ENCODE data around the gene TMEM131L.
"Not testable (repeated sequence)": the region's sequence is repeated elsewhere in the genome, so short reads cannot be mapped to it uniquely, and the experiment has no call there.

Gene TMEM131L

DNA sequence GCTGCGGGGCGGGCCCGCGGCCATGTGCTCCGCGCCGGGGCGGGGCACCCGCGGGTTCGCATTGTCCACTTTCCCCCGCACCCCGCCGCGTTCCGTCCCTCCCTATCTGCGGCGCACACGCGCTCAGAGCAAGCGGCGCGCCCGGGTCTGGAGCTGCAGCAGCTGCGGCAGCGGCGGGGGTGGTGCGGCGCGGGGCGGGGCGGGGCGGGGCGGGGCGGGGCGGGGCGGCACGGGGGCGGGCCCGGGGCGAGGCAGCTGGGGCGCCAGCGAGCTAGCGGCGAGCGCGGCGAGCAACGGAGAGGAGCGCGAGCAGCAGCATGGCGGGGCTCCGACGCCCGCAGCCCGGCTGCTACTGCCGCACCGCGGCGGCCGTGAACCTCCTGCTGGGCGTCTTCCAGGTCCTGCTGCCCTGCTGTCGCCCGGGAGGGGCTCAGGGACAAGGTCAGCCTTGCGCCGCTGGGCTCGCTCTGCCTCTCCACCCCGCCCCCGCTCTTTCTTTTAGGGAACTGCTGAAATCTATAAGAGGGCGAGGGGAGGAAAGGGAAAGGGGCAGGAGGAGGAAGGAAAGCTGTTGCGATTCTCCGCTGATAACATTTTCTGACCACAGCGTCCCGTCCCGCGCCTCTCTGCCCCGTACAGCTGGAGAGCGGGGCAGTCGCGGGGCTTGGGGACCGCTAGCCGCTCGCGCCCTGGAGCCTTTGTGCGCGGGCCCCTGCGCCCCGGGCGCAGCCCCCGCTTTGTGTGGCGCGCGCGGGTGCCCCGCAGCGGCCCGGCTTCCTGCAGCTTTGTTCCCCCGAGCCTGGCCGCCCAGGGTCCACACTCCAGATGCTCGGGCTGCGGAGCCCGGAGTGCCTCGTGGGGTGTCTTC is at the start of gene TMEM131L:
TMEM131L (plus strand) TSS at position 280 of the 868 bp plus-strand sequence; CDS start at position 318, 38 bp downstream.
- DNase-seq (ENCODE audit: low spot score), result peak; percentile 95

DNA sequence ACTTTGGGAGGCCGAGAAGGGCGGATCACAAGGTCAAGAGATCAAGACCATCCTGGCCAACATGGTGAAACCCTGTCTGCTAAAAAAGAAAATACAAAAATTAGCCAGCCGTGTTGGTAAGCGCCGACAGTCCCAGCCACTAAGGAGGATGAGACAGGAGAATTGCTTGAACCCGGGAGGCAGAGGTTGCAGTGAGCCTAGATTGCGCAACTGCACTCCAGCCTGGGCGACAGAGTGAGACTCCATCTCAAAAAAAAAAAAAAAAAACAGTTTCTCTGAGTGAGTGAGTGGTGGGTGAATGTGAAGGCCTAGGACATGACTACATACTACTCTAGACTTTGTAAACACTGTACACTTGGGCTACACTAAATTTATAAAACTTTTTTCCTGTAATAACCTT is 49.7 kb upstream of the TMEM131L start:
- DNase-seq (ENCODE audit: low spot score), result not testable (repeated sequence)

DNA sequence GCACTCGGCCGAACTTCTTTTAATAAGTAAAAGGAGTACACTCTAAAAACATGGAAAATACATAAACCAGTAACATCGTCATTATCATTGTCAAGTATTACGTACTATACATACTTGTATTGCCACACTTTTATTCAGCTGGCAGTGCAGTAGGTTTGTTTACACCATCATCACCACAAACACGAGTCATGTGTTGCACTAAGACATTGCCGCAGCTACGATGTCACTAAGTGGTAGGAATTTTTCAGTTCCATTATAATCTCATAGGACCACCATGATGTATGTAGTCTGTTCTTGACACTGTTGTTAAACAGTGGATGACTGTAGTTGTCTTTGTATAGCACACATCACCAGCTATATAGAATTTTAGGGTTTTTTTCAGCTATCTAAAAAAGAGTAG is 48.0 kb upstream of the TMEM131L start:
- no peak for DNase-seq (ENCODE audit: low spot score)

GRCh38 chr4:153418558-153418957 is 47.6 kb upstream of the TMEM131L start:
- DNase-seq (ENCODE audit: low spot score), result no peak

DNA sequence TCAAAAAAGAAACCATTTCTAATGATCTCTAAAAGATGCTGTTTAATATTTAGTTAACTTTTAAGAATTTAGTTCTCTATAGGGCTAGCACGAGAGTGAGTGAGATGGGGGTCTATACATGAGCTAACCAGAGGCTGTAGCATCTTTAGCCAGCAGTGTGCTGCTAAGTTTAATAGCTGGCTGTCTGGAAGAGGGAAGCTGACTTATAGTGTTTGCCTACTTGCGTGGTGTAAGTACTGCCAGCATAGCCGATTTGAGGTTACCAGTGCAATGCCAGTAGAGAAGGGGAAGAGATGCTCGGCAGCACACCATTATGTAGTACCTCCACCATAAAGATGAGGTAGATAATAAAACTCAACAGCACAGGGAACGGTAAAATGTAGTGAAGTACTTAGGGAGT is 47.1 kb upstream of the TMEM131L start:
- no peak for DNase-seq (ENCODE audit: low spot score)

DNA sequence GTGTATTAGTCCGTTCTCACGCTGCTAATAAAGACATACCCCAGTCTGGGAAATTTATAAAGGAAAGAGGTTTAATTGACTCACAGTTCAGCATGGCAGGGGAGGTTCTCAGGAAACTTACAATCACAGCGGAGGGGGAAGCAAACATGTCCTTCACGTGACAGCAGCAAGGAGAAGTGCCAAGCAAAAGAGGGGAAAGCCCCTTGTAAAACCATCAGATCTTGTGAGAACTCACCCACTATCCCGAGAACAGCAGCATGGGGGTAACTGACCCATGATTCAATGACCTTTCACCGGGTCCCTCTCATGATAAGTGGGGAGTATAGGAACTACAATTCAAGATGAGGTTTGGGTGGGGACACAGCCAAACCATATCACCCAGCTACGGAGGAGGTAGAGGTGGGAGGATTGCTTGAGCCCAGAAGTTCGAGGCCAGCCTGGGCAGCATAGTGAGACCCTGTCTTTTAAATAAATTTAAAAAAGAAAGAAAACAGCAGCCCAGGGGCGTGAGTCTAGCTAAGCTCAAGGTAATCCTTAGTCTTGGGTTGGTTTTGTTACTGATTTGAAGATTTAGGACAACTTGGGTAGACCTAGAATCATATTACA is 46.4 kb upstream of the TMEM131L start:
- DNase-seq (ENCODE audit: low spot score), result no peak

DNA sequence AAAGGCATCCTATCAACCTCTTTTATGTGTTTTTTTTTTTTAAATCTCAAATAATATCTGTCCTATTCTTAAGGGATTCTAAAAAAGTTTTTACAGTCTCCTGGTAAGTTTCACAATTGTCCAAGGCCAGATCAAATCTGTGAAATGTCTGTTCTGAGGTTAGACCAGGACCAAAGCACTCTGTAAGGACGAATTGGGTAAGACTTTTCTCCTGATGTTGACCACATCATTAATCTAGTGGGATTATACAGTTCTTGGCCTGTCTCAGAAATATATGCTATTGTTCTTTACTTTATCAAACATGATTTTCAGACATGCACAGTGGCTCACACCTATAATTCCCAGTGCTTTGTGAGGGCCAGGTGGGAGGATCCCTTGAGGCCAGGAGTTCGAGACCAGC is 45.8 kb upstream of the TMEM131L start:
- no peak for DNase-seq (ENCODE audit: low spot score)

DNA sequence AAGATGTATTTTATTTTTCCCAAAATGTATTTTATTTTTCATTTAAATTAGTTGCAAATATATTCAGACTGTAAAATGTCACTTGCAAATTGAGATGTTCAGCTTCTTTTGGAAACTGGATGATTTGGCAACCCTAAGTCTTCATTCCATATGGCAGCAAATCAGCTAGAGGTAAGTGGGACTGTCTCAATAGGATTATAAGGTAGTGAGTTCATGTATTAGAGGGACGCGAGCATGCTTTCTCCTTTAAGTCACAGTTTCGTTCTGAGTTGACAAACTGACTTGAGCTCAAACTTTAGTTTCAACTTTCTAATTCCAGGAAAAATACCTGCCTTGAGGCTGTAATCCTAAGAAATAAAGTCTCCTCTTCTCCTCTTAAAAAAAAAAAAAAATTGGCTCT is 44.2 kb upstream of the TMEM131L start:
- no peak for DNase-seq (ENCODE audit: low spot score)

GRCh38 chr4:153426207-153426885 is 39.8 kb upstream of the TMEM131L start:
- DNase-seq (ENCODE audit: low spot score), result no peak

GRCh38 chr4:153427363-153428071 is 38.6 kb upstream of the TMEM131L start:
- no peak for DNase-seq (ENCODE audit: low spot score)

DNA sequence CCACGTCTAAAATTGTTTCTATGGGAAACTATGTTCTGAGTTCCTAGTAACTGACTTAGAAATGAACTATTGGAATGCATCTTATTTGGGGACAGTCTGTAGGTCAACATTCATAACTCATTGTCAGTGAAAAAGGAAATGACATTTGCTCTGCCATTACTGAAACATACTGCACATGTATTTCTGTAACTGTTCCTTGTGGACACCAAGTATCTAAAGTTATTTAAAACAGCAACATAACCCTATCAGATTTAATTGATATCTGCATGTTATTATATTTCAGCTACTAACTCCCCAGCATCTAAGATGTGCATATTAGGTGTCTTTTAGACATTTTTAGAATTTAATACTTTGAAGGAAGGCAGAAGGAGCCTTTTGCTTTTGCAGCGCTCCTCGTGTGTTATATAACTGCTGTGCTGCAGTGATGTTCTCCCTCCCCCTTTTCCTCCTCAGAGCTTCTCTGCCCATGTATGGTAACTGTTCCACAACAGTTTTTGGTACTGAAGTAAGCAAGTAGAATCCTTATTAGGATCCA is 37.2 kb upstream of the TMEM131L start:
- no peak for DNase-seq (ENCODE audit: low spot score)

GRCh38 chr4:153432965-153433753 is 33.0 kb upstream of the TMEM131L start:
- peak; percentile 84 for DNase-seq (ENCODE audit: low spot score)

DNA sequence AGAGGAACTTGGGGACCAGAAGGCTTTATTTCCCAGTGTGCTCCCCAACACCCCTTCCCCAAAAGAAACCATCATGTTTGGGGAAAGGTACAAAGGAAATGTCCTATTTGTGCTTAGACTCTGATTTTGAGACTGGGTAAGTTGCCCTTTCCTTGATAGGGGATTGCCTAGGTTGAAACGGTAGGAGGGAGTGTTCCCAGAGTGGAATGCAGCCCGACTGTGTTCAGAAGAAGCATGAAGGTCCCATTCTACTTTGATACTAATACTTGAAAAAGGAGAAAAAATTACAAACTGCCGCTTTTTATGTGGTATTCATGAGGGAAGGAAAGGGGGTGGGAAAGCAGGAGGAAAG is 32.4 kb upstream of the TMEM131L start:
- DNase-seq (ENCODE audit: low spot score), result no peak

GRCh38 chr4:153434190-153434589 is 32.0 kb upstream of the TMEM131L start:
- DNase-seq (ENCODE audit: low spot score), result no peak

GRCh38 chr4:153438916-153439756 is 27.0 kb upstream of the TMEM131L start:
- no peak for DNase-seq (ENCODE audit: low spot score)

DNA sequence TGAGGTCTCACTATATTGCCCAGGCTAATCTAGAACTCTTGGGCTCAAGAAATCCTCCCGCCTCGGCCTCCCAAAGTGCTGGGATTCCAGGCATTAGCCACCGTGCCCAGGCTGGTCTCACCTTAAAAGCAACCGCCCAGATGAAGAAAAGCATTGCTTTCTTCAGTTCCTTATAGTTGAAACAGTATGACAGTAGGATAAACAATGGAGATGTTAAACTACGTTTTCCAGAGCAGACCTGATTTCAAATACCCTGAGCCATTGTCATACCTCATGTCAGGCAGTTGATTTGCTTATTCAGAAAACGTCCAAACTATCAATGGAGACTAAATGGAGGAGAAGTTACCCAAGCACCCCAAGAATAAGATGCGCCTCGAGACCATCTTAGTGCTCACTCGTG is 26.3 kb upstream of the TMEM131L start:
- DNase-seq (ENCODE audit: low spot score), result no peak

GRCh38 chr4:153440475-153440874 is 25.7 kb upstream of the TMEM131L start:
- no peak for DNase-seq (ENCODE audit: low spot score)

- no peak for DNase-seq (ENCODE audit: low spot score)
Measured at GRCh38 chr4:153447175-153447905, 18.8 kb upstream of the TMEM131L start.

GRCh38 chr4:153448003-153448731 is 18.0 kb upstream of the TMEM131L start:
- DNase-seq (ENCODE audit: low spot score), result no peak
